ENCODE measurements around the gene GSTT4.
A peak's percentile ranks its signal among the peaks of the same experiment; 100 is the strongest.
"Not testable (repeated sequence)": the region's sequence is repeated elsewhere in the genome, so short reads cannot be mapped to it uniquely, and the experiment has no call there.

Gene GSTT4

DNA sequence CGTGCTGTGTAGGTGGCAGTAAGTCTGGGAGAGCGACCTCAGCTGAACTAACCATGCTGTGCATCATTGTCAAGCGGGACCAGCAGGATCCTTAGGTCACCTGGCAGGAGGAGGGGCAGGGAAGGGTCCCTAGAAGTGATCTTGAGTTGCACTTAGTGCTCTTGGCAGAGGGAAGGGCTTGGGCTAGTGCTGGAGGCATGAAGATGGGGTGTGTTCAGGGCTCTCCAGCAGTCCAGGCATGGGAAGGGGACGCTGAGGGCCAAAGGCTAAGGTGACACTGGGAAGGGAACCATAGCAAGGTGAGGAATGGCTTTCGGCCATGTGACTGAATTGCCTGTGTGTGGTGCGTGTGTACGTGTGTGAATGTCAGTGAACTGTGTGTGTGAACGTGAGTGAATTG lies 19.2 kb downstream of the GSTT4 start:
- not testable (repeated sequence) for DNase-seq

DNA sequence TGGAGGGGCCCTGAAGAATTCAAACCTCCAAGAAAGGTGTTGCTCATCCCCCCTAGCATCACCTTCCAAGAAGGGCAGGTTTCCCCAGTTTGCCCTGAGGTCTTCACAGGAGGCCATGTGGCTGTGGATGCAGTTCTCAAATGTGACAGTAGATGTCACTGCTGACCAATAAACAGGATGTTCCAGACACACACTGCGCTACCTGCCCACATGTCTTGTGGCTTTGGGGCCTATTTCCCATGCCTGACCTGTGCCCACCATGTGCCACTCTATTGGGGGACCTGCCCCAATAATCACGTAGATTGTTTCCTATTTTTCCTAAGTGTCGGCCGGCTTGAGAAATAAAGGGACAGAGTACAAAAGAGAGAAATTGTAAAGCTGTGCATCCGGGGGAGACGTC lies 20.8 kb downstream of the GSTT4 start:
- DNase-seq: peak; percentile 38

DNA sequence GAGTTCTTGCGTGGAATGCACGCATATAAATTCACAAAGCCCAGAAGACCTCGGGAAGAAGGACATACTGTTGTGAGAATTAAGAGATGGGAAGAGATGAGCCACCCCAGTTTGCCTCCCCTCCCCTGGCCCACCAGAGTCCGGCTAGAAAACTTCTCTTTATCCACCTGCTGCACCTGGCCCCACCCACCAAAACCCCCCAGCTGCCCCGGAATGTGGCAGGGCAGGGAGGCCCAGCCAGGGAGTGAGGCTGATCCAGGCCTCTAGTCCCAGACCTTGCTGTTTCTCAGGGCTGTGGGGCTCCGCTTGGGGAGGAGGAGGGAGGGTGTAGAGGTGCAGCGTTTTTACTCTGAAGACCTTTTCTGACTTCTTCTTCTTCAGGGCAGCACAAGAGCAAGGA lies 24.7 kb downstream of the GSTT4 start:
- DNase-seq: not testable (repeated sequence)

- not testable (repeated sequence) for DNase-seq
These were observed 25.6 kb downstream of the GSTT4 start, which contains the start of gene GSTT2 for GRCh38 chr22:23979557-23980240. TSS of gene GSTT2 (plus strand) at chr22:23980134.

GRCh38 chr22:23977304-23977703 lies 27.9 kb downstream of the GSTT4 start:
- DNase-seq: not testable (repeated sequence)

- DNase-seq: not testable (repeated sequence)
These were observed 30.4 kb downstream of the GSTT4 start for GRCh38 chr22:23974836-23975352.

DNA sequence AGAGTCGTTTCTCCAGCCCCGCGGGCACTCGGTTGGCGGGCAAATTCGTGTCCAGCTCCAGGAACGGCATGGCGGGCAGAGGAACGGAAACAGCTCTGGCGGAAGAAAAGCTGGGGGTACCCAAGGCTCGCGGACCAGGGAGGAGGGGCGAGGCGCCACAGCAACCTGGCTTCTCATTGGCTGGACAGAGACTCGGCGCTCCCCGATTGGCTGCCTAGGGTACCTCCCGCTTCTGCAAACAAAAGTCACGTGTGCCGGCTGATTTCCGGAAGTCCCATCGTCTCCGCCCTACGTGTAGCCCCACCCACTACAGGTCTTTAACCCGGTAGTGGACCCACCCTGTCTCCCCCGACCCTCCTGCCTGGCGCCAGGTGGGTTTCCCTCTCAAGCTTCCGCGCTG lies 30.9 kb downstream of the GSTT4 start, which contains the start of gene DDT:
TSS of gene DDT (minus strand) at position 97 of the 400 bp plus-strand sequence. CDS start at position 70, 27 bp downstream.
- DNase-seq: not testable (repeated sequence)

DNA sequence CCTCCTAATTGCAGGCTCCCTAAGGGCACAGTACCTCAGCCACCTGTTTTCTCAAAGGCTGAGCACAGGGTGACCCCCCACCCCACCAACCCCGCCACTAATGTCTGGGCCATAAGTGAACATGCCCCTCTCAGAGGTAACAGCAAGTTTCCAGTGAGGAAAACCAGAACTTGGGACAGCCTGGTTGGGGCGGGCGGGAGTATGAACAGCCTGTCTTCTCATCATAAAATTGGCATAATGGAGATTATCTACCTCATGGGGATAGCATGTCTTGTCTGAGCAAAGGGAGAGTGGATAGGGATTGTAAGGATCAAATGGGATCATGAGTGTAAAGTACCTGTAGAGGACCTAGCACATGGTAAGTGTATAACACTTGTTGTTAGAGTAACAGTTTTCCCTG lies 33.3 kb downstream of the GSTT4 start:
- DNase-seq: not testable (repeated sequence)

GRCh38 chr22:23970816-23971486 lies 34.3 kb downstream of the GSTT4 start:
- peak; percentile 20 for DNase-seq

GRCh38 chr22:23970201-23970641 lies 35.0 kb downstream of the GSTT4 start:
- no peak for DNase-seq

DNA sequence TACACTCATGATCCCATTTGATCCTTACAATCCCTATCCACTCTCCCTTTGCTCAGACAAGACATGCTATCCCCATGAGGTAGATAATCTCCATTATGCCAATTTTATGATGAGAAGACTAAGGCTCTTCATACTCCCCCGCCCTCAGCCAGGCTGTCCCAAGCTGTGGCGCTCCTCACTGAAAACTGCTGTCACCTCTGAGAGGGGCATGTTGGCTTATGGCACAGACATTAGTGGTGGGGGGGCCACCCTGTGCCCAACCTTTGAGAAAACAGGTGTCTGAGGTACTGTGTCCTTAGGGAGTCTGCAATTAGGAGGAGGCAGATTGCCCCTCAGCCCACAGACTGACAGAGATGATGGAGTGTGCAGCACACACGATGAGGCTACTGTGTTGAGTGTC lies 36.2 kb downstream of the GSTT4 start:
- DNase-seq: no peak

DNA sequence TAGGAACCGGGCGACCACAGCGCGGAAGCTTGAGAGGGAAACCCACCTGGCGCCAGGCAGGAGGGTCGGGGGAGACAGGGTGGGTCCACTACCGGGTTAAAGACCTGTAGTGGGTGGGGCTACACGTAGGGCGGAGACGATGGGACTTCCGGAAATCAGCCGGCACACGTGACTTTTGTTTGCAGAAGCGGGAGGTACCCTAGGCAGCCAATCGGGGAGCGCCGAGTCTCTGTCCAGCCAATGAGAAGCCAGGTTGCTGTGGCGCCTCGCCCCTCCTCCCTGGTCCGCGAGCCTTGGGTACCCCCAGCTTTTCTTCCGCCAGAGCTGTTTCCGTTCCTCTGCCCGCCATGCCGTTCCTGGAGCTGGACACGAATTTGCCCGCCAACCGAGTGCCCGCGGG lies 38.7 kb downstream of the GSTT4 start, which contains the start of gene DDTL:
TSS of gene DDTL (plus strand) at position 321 of the 400 bp plus-strand sequence. CDS start at position 348, 27 bp downstream.
- not testable (repeated sequence) for DNase-seq

- DNase-seq: not testable (repeated sequence)
These were observed 39.2 kb downstream of the GSTT4 start for GRCh38 chr22:23966094-23966493.

GRCh38 chr22:23961084-23961771 lies 44.0 kb downstream of the GSTT4 start, which contains the start of gene GSTT2B:
TSS of gene GSTT2B (minus strand) at chr22:23961195. CDS start at chr22:23961131, 64 bp downstream.
- DNase-seq: not testable (repeated sequence)

DNA sequence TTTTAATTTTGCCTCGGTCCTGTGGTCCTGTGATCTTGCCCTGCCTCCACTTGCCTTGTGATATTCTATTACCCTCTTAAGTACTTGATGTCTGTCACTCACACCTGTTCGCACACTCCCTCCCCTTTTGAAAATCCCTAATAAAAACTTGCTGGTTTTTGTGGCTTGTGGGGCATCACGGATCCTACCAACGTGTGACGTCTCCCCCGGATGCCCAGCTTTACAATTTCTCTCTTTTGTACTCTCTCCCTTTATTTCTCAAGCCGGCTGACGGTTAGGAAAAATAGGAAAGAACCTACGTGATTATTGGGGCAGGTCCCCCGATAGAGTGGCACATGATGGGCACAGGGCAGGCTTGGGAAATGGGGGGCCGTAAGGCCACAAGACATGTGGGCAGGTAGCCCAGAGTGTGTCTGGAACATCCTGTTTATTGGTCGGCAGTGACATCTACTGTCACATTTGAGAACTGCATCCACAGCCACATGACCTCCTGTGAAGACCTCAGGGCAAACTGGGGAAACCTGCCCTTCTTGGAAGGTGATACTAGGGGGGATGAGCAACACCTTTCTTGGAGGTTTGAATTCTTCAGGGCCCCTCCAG lies 48.9 kb downstream of the GSTT4 start:
- DNase-seq: peak; percentile 93

DNA sequence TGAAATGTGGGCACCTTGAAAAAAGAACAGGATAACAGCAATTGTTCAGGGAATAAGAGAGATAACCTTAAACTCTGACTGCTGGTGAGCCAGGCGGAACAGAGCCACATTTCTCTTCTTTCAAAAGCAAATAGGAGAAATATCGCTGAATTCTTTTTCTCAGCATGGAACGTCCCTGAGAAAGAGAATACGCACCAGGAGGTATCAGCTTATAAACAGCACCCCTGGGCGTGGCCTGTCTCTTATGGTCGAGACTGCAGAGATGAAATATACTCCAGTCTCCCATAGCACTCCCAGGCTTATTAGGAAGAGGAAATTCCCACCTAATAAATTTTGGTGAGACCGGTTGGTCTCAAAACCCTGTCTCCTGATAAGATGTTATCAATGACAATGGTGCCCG lies 49.4 kb downstream of the GSTT4 start:
- not testable (repeated sequence) for DNase-seq

- not testable (repeated sequence) for DNase-seq
These were observed 50.3 kb downstream of the GSTT4 start for GRCh38 chr22:23954991-23955305.

GRCh38 chr22:23954193-23954990 lies 50.9 kb downstream of the GSTT4 start:
- DNase-seq: not testable (repeated sequence)

- not testable (repeated sequence) for DNase-seq
These were observed 51.8 kb downstream of the GSTT4 start for GRCh38 chr22:23953485-23953884.

GRCh38 chr22:23952794-23953405 lies 52.4 kb downstream of the GSTT4 start:
- not testable (repeated sequence) for DNase-seq

- not testable (repeated sequence) for DNase-seq
These were observed 53.9 kb downstream of the GSTT4 start for GRCh38 chr22:23951383-23951782.

All from OCI-M1 (cell line).